Gastroesophageal sphincter (tissue), 4 donors: ENCODE results near the gene RING1. TPM values are rescaled to one million over a fixed set of nuclear protein-coding genes. Genes with fewer than 3 reads are reported as not detected.

Source experiments
- ATAC-seq: fragments of 150-250 bp; one replicate; pipeline ENCODE4 v1.9.1; 2016; ENCODE audit warnings: mild to moderate bottlenecking, moderate library complexity
- H3K27ac ChIP-seq, 4 donors: fragments of 200-600 bp; sonication (generic) in 3 of 4; 1 replicate in 3 of 4; 2 replicates in 1 of 4; pipeline ENCODE4 v1.5.1; 2016 to 2019
- H3K27me3 ChIP-seq: fragments of 200-600 bp; sonication (generic); one replicate; pipeline ENCODE4 v1.5.1; 2019
- H3K36me3 ChIP-seq, 2 donors: fragments of 200-600 bp; sonication (generic); one replicate each; pipeline ENCODE4 v1.5.1; 2019; ENCODE audit warnings: control low read depth in 1 of 2
- H3K4me1 ChIP-seq, 3 donors: fragments of 200-600 bp; sonication (generic); 1 replicate in 2 of 3; 2 replicates in 1 of 3; pipeline ENCODE4 v1.5.1; 2016 to 2019; ENCODE audit warnings: control low read depth in 2 of 3
- H3K4me3 ChIP-seq, 2 donors: fragments of 200-600 bp; sonication (generic); one replicate each; pipeline ENCODE4 v1.5.1; 2019; ENCODE audit warnings: mild to moderate bottlenecking in 1 of 2, moderate library complexity in 1 of 2
- H3K9me3 ChIP-seq, 3 donors: fragments of 200-600 bp; sonication (generic); one replicate each; pipeline ENCODE4 v1.5.1; 2017 to 2019; ENCODE audit warnings: control low read depth in 2 of 3
- EP300 ChIP-seq: sonication (generic); formaldehyde crosslinking; IDR thresholded peaks from one replicate; pipeline ENCODE4 v1.6.1; 2017; ENCODE audit warnings: antibody characterized with exemption, mild to moderate bottlenecking
- POLR2A ChIP-seq, 2 donors: fragments of 450-650 bp; IDR thresholded peaks; one replicate each; pipeline ENCODE4 v1.6.1; 2017; ENCODE audit warnings: antibody characterized with exemption in 2 of 2, mild to moderate bottlenecking in 2 of 2, moderate library complexity in 1 of 2
- POLR2AphosphoS5 ChIP-seq: sonication (generic); formaldehyde crosslinking; IDR thresholded peaks from one replicate; pipeline ENCODE4 v1.6.1; 2017; ENCODE audit warnings: antibody characterized with exemption
- WGBS, 2 donors: methylation state at CpG; one replicate each; pipeline ENCODE4 v1.1.5; 2018; ENCODE audit warnings: low coverage in 1 of 2; 5-methylcytosine and 5-hydroxymethylcytosine counted together
- total RNA-seq, 4 donors: library from RNA; depleted of rRNA; stranded (reverse); fragments of >200 nt; gene quantifications; one replicate each; pipeline ENCODE4 v1.1.0, GENCODE V29; 2016
- TF ChIP-seq, protein P1 (sequence below), 4 experiments: fragments of 200-600 bp in 2 of 4; fragments of 450-650 bp in 2 of 4; sonication (generic) in 1 of 4; IDR thresholded peaks; one replicate each; pipeline ENCODE4 v1.5.1; 2017 to 2019; ENCODE audit warnings: antibody characterized with exemption in 4 of 4, mild to moderate bottlenecking in 2 of 4, moderate library complexity in 2 of 4

The RING1 gene
- total RNA-seq, 4 donors from 2014 or later: 12.5 to 23.8 (median 17.7) TPM

DNA sequence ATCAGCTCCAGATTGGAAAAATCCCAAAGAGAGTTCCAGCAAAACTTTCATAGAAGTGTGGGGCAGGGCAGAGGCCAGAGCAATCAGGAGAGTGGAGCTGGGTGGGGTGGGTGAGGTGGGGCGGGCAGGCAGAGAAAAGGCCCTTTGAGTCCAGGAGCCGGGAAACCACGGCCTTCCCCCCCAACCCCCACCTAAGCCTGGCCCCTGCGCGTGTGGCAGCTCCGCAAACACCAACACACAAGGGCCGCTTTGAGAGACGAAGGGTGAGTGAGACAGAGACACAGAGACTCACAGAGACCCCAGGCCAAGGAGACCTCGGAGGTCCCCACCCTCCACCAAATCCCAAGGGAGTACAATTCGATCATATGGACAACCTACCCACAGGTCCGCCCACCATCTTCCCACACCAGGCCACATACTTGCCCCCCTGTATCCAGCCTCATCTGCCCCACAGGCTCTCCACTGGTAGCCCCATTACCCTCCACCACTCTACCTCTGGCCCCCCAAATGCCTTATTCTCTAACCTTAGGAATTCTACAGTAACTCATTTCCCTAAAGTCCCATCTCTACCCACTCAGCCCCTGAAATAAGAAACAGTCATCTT lies 17.7 kb upstream of the RING1 start:
- Histone ChIP-seq H3K4me1 (peaks cover 0 to 21% (median 9%) of the 10 kb centered on the region in 3 donors), H3K27me3 (peaks cover 45% of the 10 kb centered on the region), H3K4me3 (no peak overlapping the region), H3K27ac (no peak overlapping the region), H3K36me3 (peaks cover 0 to 17% of the 10 kb centered on the region in 2 donors), H3K9me3 (no peaks in the 10 kb centered on the region)
- 81 to 88% methylated on average over 2 to 8 of the region's 11 CpGs for WGBS, 2 donors
- TF ChIP-seq EP300 (no peak), POLR2A (IDR thresholded peaks at IDR 0.05) (no peak), POLR2AphosphoS5 (no peak)
- TF ChIP-seq, protein P1, sequence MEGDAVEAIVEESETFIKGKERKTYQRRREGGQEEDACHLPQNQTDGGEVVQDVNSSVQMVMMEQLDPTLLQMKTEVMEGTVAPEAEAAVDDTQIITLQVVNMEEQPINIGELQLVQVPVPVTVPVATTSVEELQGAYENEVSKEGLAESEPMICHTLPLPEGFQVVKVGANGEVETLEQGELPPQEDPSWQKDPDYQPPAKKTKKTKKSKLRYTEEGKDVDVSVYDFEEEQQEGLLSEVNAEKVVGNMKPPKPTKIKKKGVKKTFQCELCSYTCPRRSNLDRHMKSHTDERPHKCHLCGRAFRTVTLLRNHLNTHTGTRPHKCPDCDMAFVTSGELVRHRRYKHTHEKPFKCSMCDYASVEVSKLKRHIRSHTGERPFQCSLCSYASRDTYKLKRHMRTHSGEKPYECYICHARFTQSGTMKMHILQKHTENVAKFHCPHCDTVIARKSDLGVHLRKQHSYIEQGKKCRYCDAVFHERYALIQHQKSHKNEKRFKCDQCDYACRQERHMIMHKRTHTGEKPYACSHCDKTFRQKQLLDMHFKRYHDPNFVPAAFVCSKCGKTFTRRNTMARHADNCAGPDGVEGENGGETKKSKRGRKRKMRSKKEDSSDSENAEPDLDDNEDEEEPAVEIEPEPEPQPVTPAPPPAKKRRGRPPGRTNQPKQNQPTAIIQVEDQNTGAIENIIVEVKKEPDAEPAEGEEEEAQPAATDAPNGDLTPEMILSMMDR (IDR thresholded peaks at IDR 0.05): no peak
- no peak for ATAC-seq

DNA sequence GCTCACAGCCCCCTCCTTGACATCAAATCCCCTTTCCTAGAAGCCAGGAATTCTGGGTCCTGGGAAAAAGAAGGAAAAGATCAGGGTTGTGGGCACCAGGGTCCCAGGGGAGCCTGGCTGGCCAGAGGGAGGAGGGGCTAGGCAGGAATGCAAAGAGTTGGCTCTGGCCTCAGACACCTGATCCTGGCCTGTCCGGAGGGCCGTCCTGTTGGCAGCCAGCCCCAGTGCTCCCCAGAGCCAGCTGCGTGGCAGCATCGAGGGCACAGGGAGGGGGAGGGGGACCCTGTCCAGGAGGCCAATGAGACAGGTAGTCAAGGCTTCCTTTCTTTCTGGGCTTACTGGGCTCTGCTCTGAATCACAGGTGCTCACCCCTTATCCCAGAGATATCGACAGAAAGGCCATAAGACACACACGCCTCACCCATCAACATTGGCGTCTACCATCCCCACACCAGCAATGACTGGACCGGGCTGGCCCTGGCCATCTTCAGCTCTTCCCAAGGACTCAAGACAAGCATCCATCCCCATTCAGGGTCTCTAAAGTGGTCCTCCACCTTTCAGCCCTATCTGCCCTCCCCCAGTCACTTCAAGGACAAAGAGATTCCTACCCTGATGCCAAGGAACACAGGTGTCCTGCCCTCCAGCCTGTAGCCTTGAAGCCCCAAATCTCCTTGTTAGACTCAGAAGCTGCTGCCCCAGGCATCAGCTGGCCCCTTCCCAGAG lies 16.8 kb upstream of the RING1 start:
- Histone ChIP-seq H3K9me3 (no peaks in the 10 kb centered on the region), H3K36me3 (peaks cover 0 to 27% of the 10 kb centered on the region in 2 donors), H3K27me3 (peaks cover 45% of the 10 kb centered on the region), H3K27ac (no peak overlapping the region), H3K4me1 (peaks cover 0 to 21% (median 9%) of the 10 kb centered on the region in 3 donors), H3K4me3 (no peak overlapping the region)
- ATAC-seq: no peak
- TF ChIP-seq EP300: no peak
- TF ChIP-seq POLR2AphosphoS5: no peak
- no peak for TF ChIP-seq POLR2A (IDR thresholded peaks at IDR 0.05)
- TF ChIP-seq, protein P1 (IDR thresholded peaks at IDR 0.05): no peak
- 83% methylated on average over 1 of the region's 8 CpGs; no CpG with 5 or more reads in 1 of the 2 donors for WGBS, 2 donors

DNA sequence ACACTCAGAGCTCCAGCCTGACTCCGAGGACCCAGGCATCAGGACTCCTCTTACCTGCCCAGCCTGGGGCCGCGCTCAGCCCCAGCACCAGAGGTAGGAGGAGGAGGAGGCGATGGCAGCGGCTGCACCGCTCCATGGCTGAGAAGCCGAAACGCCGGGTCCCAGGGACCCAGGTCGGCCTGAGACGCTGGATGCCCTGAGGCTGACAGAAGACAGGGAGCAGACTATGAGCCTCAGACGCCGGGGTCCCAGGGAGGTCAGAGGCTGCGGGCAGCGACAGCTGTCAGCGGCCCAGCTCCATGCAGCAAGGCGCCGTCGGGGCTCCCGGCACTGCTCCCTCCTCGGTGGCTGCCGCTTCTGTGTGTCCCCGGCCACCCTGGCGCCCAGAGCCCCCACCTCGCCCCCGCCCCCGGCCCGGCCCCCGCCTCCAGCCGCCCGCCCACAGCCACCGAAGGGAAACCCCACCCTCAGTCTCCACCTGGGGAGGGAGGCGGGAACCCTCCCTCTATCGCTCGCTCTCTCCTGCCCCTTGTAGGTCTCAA lies 16.1 kb upstream of the RING1 start, which contains the start of gene COL11A2:
TSS of gene COL11A2 (minus strand) at position 363 of the 542 bp plus-strand sequence. CDS start at position 136, 227 bp downstream.
- ATAC-seq: no peak
- Histone ChIP-seq H3K27ac (peak within 1 kb of the TSS in 3 of 4 donors; percentile 48 to 79 (median 72)), H3K9me3 (no peaks in the 10 kb centered on the region), H3K36me3 (peaks cover 0 to 33% of the 10 kb centered on the region in 2 donors), H3K4me3 (peak within 1 kb of the TSS; percentile 15 to 45), H3K27me3 (peaks cover 45% of the 10 kb centered on the region), H3K4me1 (peaks cover 0 to 22% (median 9%) of the 10 kb centered on the region in 3 donors)
- TF ChIP-seq POLR2A (IDR thresholded peaks at IDR 0.05): no peak
- TF ChIP-seq POLR2AphosphoS5: no peak
- no peak for TF ChIP-seq EP300
- TF ChIP-seq, protein P1 (IDR thresholded peaks at IDR 0.05): no peak
- WGBS, 2 donors: no CpG with 5 or more reads among the region's 35 CpGs

DNA sequence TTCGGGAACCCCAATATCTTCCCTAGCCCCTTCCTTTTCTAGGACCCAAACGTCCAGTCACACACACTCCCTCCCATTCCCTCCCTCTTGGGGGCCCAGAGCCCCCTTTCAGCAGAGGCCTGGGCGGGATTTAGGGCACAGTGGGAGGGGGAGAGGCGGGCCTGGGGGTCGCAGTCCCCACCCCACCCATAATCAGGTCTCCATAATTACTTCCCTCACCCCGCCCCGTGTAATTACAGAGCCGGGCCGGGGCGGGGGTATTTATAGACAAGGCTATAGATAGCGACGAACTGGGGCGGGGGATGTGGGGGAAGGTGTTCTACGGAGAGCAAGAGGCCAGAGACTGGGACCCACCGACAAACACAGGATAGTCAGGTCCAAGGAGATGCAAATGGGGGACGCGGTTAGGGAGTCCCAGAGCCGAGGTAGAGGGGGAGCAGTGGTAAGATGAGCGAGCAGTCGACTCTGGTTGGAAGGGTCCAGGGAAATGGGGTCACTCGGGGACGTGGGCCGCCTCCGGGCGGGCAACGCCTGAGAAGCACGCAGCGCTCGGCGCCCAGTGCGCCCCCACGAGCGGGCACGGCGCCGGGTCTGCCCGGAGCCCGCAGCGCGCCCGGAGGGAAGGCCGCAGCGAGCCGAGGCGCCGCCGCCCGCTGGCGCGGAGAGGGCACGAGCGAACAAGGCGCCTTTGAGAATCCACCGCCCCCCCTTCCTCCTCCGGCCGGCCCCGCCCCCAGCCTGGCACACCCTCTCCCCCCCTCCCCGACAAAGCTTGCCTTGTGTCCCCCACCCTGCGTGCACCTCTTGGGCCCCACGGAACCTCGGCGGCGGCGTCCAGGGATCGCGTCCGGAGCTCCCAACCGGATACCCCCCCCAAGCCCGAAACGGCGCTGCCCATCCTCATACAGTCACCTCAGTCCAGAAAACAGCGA lies 15.4 kb upstream of the RING1 start:
- H3K36me3 ChIP-seq: peaks cover 0 to 40% of the 10 kb centered on the region in 2 donors
- H3K4me3 ChIP-seq: peak overlapping the region; percentile 15 to 45
- H3K4me1 ChIP-seq: peaks cover 0 to 30% (median 9%) of the 10 kb centered on the region in 3 donors
- peak overlapping the region in 3 of 4 donors; percentile 48 to 79 (median 72) for H3K27ac ChIP-seq
- TF ChIP-seq, protein P1 (IDR thresholded peaks at IDR 0.05): peak in 1 of 4 experiments; percentile 4
- TF ChIP-seq POLR2AphosphoS5 (peak; percentile 6), POLR2A (IDR thresholded peaks at IDR 0.05) (no peak), EP300 (no peak)
- peak; percentile 33 for ATAC-seq
- WGBS, 2 donors: 0% methylated on average over 4 to 5 of the region's 72 CpGs
- H3K9me3 ChIP-seq: no peaks in the 10 kb centered on the region
- H3K27me3 ChIP-seq: peaks cover 44% of the 10 kb centered on the region
